Ectodermal cell (in vitro differentiated cells): ENCODE results near the gene NOXO1.
"Not testable (repeated sequence)": the region's sequence is repeated elsewhere in the genome, so short reads cannot be mapped to it uniquely, and the experiment has no call there.

Experiments used
- H3K27ac ChIP-seq: 2 replicates; pipeline ENCODE4 v1.7.0; 2013; ENCODE audit warnings: mild to moderate bottlenecking, low read depth, low read length; ENCODE audit not compliant: insufficient read depth, poor library complexity, severe bottlenecking
- H3K27me3 ChIP-seq: 2 replicates; pipeline ENCODE4 v1.7.0; 2013; ENCODE audit warnings: mild to moderate bottlenecking, low read length; ENCODE audit not compliant: insufficient read depth, control insufficient read depth, poor library complexity, severe bottlenecking
- H3K36me3 ChIP-seq: one replicate; pipeline ENCODE4 v1.7.0; 2013; ENCODE audit warnings: low read length; ENCODE audit not compliant: control insufficient read depth, insufficient read depth
- H3K4me1 ChIP-seq: one replicate; pipeline ENCODE4 v1.7.0; 2013; ENCODE audit warnings: low read length; ENCODE audit not compliant: control insufficient read depth, insufficient read depth
- H3K4me3 ChIP-seq: 2 replicates; pipeline ENCODE4 v1.7.0; 2013; ENCODE audit warnings: low read depth, low read length, control low read depth; ENCODE audit not compliant: insufficient read depth
- H3K9me3 ChIP-seq: 2 replicates; pipeline ENCODE4 v1.7.0; 2013; ENCODE audit warnings: mild to moderate bottlenecking, low read length, moderate library complexity; ENCODE audit not compliant: control insufficient read depth
- WGBS, 2 experiments: methylation state at CpG; one replicate each; pipeline ENCODE4 v1.1.7; 2013; ENCODE audit warnings: missing lambda C conversion rate in 2 of 2; 5-methylcytosine and 5-hydroxymethylcytosine counted together

NOXO1 gene

GRCh38 chr16:1959269-1960039 is 21.8 kb downstream of the NOXO1 start, which contains the start of gene NDUFB10:
Gene NDUFB10, plus strand, starts transcription at chr16:1959538. Its CDS starts 87 bp downstream, at chr16:1959625.
- 0 to 1% methylated on average over 79 of the region's 79 CpGs for WGBS, 2 experiments
- H3K4me1 ChIP-seq, result peaks cover 21% of the 10 kb centered on the region
- peaks cover 4% of the 10 kb centered on the region for H3K27me3 ChIP-seq
- H3K27ac ChIP-seq, result peak within 1 kb of the TSS; percentile 55
- H3K4me3 ChIP-seq, result peak within 1 kb of the TSS; percentile 93
- H3K36me3 ChIP-seq, result peaks cover 5% of the 10 kb centered on the region
- no peaks in the 10 kb centered on the region for H3K9me3 ChIP-seq

- H3K27ac ChIP-seq, result no peak overlapping the region
- no peaks in the 10 kb centered on the region for H3K9me3 ChIP-seq
- H3K4me3 ChIP-seq, result peak overlapping the region; percentile 93
- H3K27me3 ChIP-seq, result peaks cover 4% of the 10 kb centered on the region
- H3K4me1 ChIP-seq, result peaks cover 21% of the 10 kb centered on the region
- peaks cover 5% of the 10 kb centered on the region for H3K36me3 ChIP-seq
- 64 to 65% methylated on average over 14 of the region's 14 CpGs for WGBS, 2 experiments
These were observed 22.5 kb downstream of the NOXO1 start for GRCh38 chr16:1958715-1959268.

- H3K4me1 ChIP-seq, result peaks cover 15% of the 10 kb centered on the region
- H3K4me3 ChIP-seq, H3K27me3 ChIP-seq, H3K27ac ChIP-seq, H3K9me3 ChIP-seq, H3K36me3 ChIP-seq: not testable (repeated sequence)
- WGBS, 2 experiments, result 95 to 96% methylated on average over 30 of the region's 30 CpGs
These were observed 23.2 kb downstream of the NOXO1 start for GRCh38 chr16:1958143-1958491.

- H3K9me3 ChIP-seq, H3K27me3 ChIP-seq, H3K4me1 ChIP-seq, H3K4me3 ChIP-seq, H3K27ac ChIP-seq, H3K36me3 ChIP-seq: not testable (repeated sequence)
- WGBS, 2 experiments, result 93 to 94% methylated on average over 19 of the region's 22 CpGs
These were observed 23.7 kb downstream of the NOXO1 start for GRCh38 chr16:1957434-1958142.

GRCh38 chr16:1953734-1954133 is 27.5 kb downstream of the NOXO1 start:
- Histone ChIP-seq H3K9me3 (no peaks in the 10 kb centered on the region), H3K36me3 (no peaks in the 10 kb centered on the region), H3K27ac (no peak overlapping the region), H3K27me3 (peaks cover under 1% of the 10 kb centered on the region), H3K4me3 (no peak overlapping the region), H3K4me1 (no peaks in the 10 kb centered on the region)
- whole genome bisulfite sequencing, 2 experiments, result 94 to 95% methylated on average over 22 of the region's 22 CpGs

- H3K4me3 ChIP-seq, result no peak overlapping the region
- H3K9me3 ChIP-seq, result no peaks in the 10 kb centered on the region
- H3K4me1 ChIP-seq, result no peaks in the 10 kb centered on the region
- H3K27me3 ChIP-seq, result no peaks in the 10 kb centered on the region
- no peaks in the 10 kb centered on the region for H3K36me3 ChIP-seq
- 93 to 94% methylated on average over 19 of the region's 19 CpGs for WGBS, 2 experiments
- H3K27ac ChIP-seq, result no peak overlapping the region
These were observed 30.7 kb downstream of the NOXO1 start for GRCh38 chr16:1950559-1950958.

- WGBS, 2 experiments, result 89% methylated on average over 7 of the region's 7 CpGs
- no peaks in the 10 kb centered on the region for H3K9me3 ChIP-seq
- H3K27ac ChIP-seq, result no peak overlapping the region
- no peak overlapping the region for H3K4me3 ChIP-seq
- H3K27me3 ChIP-seq, result no peaks in the 10 kb centered on the region
- no peaks in the 10 kb centered on the region for H3K36me3 ChIP-seq
- H3K4me1 ChIP-seq, result no peaks in the 10 kb centered on the region
These were observed 31.2 kb downstream of the NOXO1 start for GRCh38 chr16:1950047-1950446.

GRCh38 chr16:1949507-1949906 is 31.8 kb downstream of the NOXO1 start:
- 95 to 96% methylated on average over 11 of the region's 11 CpGs for WGBS, 2 experiments
- Histone ChIP-seq H3K4me1 (no peaks in the 10 kb centered on the region), H3K9me3 (no peaks in the 10 kb centered on the region), H3K27ac (no peak overlapping the region), H3K4me3 (no peak overlapping the region), H3K27me3 (no peaks in the 10 kb centered on the region), H3K36me3 (no peaks in the 10 kb centered on the region)

GRCh38 chr16:1947369-1947670 is 33.9 kb downstream of the NOXO1 start:
- peaks cover 2% of the 10 kb centered on the region for H3K4me1 ChIP-seq
- no peaks in the 10 kb centered on the region for H3K36me3 ChIP-seq
- H3K27ac ChIP-seq, result no peak overlapping the region
- no peaks in the 10 kb centered on the region for H3K9me3 ChIP-seq
- WGBS, 2 experiments, result 93 to 94% methylated on average over 9 of the region's 9 CpGs
- H3K4me3 ChIP-seq, result no peak overlapping the region
- no peaks in the 10 kb centered on the region for H3K27me3 ChIP-seq

GRCh38 chr16:1946495-1947368 is 34.5 kb downstream of the NOXO1 start:
- no peaks in the 10 kb centered on the region for H3K27me3 ChIP-seq
- no peaks in the 10 kb centered on the region for H3K36me3 ChIP-seq
- no peak overlapping the region for H3K4me3 ChIP-seq
- H3K27ac ChIP-seq, result no peak overlapping the region
- no peaks in the 10 kb centered on the region for H3K9me3 ChIP-seq
- WGBS, 2 experiments, result 93% methylated on average over 38 of the region's 38 CpGs
- H3K4me1 ChIP-seq, result peaks cover 5% of the 10 kb centered on the region
